ENCODE measurements around the gene NTSR1. TPM values are rescaled to one million over a fixed set of nuclear protein-coding genes. Genes with fewer than 3 reads are reported as not detected.

NTSR1 gene
- total RNA-seq, 1 experiment from 2014 or later, result 0.02 TPM

Other genes starting within 250 kb of the NTSR1 start
- not detected in 2 replicates for gene GATA5, start 232.8 kb upstream of the NTSR1 start, total RNA-seq (2014; rRNA removed; shearing (Covaris generic))
- gene SLCO4A1, start 66.3 kb upstream of the NTSR1 start, total RNA-seq (2014; rRNA removed; shearing (Covaris generic)), result 3.9 and 5.8 TPM in 2 replicates
- 52.5 and 57.4 TPM in 2 replicates for gene MRGBP, start 87.6 kb downstream of the NTSR1 start, total RNA-seq (2014; rRNA removed; shearing (Covaris generic))
- gene OGFR, start 96.0 kb downstream of the NTSR1 start, total RNA-seq (2014; rRNA removed; shearing (Covaris generic)), result 46.6 and 49.0 TPM in 2 replicates
- 2.0 and 2.1 TPM in 2 replicates for gene COL9A3, start 108.2 kb downstream of the NTSR1 start, total RNA-seq (2014; rRNA removed; shearing (Covaris generic))
- gene TCFL5, start 153.0 kb downstream of the NTSR1 start, total RNA-seq (2014; rRNA removed; shearing (Covaris generic)), result 19.9 and 21.2 TPM in 2 replicates
- 98.5 and 108 TPM in 2 replicates for gene DIDO1, start 217.7 kb downstream of the NTSR1 start, total RNA-seq (2014; rRNA removed; shearing (Covaris generic))
- gene GID8, start 229.3 kb downstream of the NTSR1 start, total RNA-seq (2014; rRNA removed; shearing (Covaris generic)), result 109 and 117 TPM in 2 replicates
- 1.1 and 2.1 TPM in 2 replicates for gene SLC17A9, start 243.9 kb downstream of the NTSR1 start, total RNA-seq (2014; rRNA removed; shearing (Covaris generic))

All from SJCRH30 (cell line).